ENCODE data around the gene HLA-A.
A peak's percentile ranks its signal among the peaks of the same experiment; 100 is the strongest.
"Not testable (repeated sequence)": the region's sequence is repeated elsewhere in the genome, so short reads cannot be mapped to it uniquely, and the experiment has no call there.

The HLA-A gene
- total RNA-seq: 3,855 to 7,066 (median 4,607) reads per million in 4 experiments

- peak; percentile 93 for DNase-seq
Observed at GRCh38 chr6:29942275-29943052, at the start of gene HLA-A. Gene HLA-A, plus strand, starts transcription at chr6:29942532. Its CDS starts 22 bp downstream, at chr6:29942554.

GRCh38 chr6:29892696-29893095 is 49.6 kb upstream of the HLA-A start:
- DNase-seq: no peak

GRCh38 chr6:29899281-29899680 is 43.1 kb upstream of the HLA-A start:
- no peak for DNase-seq

- DNase-seq: no peak
Observed at GRCh38 chr6:29905286-29905685, 37.0 kb upstream of the HLA-A start.

GRCh38 chr6:29907637-29908340 is 34.5 kb upstream of the HLA-A start:
- no peak for DNase-seq

- DNase-seq: no peak
Observed at GRCh38 chr6:29908341-29908662, 34.0 kb upstream of the HLA-A start.

- no peak for DNase-seq
Observed at GRCh38 chr6:29908710-29909109, 33.6 kb upstream of the HLA-A start.

- no peak for DNase-seq
Observed at GRCh38 chr6:29909985-29910384, 32.3 kb upstream of the HLA-A start.

- no peak for DNase-seq
Observed at GRCh38 chr6:29912840-29913239, 29.5 kb upstream of the HLA-A start.

- no peak for DNase-seq
Observed at GRCh38 chr6:29916741-29917140, 25.6 kb upstream of the HLA-A start.

GRCh38 chr6:29917857-29918256 is 24.5 kb upstream of the HLA-A start:
- DNase-seq: no peak

- DNase-seq: no peak
Observed at GRCh38 chr6:29919506-29920445, 22.6 kb upstream of the HLA-A start.

- DNase-seq: no peak
Observed at GRCh38 chr6:29924287-29924686, 18.0 kb upstream of the HLA-A start.

GRCh38 chr6:29924731-29925130 is 17.6 kb upstream of the HLA-A start:
- DNase-seq: no peak

- no peak for DNase-seq
Observed at GRCh38 chr6:29925321-29925720, 17.0 kb upstream of the HLA-A start.

- DNase-seq: no peak
Observed at GRCh38 chr6:29925727-29926412, 16.5 kb upstream of the HLA-A start.

- DNase-seq: peak; percentile 89
Observed at GRCh38 chr6:29926413-29927274, 15.7 kb upstream of the HLA-A start.

- no peak for DNase-seq
Observed at GRCh38 chr6:29927275-29927569, 15.1 kb upstream of the HLA-A start.

GRCh38 chr6:29927841-29928388 is 14.4 kb upstream of the HLA-A start:
- DNase-seq: no peak

- DNase-seq: not testable (repeated sequence)
Observed at GRCh38 chr6:29930047-29930446, 12.3 kb upstream of the HLA-A start.

GRCh38 chr6:29933955-29934354 is 8.4 kb upstream of the HLA-A start:
- no peak for DNase-seq

All from effector CD8-positive, alpha-beta T cell (primary cell).